ENCODE results near the gene PDE8A. TPM values are rescaled to one million over a fixed set of nuclear protein-coding genes. Genes with fewer than 3 reads are reported as not detected.

Gene PDE8A
- total and polyA plus RNA-seq, 2 experiments from 2014 or later = 5.6 to 7.5 TPM

DNA sequence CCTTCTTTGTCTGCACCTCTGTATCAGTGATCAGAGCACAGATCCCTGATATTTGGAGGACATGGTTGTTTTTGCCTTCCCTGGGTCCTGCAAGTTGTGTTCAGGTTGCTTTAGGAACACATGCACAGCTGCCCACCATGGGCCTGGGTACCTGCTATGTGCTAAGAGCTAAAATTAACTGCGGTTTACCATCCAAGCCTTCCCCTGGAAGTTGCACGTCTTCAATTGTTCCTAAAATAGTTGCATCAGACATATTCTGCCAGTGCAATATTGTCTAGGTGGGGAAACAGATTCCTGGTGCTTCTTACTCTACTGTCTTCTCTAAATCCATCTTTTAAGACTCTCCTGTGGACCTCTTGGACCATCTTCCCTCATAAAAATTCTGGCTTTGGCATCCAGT lies 80.9 kb downstream of the PDE8A start (continued):
- TF ChIP-seq, protein P1, sequence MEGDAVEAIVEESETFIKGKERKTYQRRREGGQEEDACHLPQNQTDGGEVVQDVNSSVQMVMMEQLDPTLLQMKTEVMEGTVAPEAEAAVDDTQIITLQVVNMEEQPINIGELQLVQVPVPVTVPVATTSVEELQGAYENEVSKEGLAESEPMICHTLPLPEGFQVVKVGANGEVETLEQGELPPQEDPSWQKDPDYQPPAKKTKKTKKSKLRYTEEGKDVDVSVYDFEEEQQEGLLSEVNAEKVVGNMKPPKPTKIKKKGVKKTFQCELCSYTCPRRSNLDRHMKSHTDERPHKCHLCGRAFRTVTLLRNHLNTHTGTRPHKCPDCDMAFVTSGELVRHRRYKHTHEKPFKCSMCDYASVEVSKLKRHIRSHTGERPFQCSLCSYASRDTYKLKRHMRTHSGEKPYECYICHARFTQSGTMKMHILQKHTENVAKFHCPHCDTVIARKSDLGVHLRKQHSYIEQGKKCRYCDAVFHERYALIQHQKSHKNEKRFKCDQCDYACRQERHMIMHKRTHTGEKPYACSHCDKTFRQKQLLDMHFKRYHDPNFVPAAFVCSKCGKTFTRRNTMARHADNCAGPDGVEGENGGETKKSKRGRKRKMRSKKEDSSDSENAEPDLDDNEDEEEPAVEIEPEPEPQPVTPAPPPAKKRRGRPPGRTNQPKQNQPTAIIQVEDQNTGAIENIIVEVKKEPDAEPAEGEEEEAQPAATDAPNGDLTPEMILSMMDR (conservative IDR thresholded peaks at IDR 0.05; ENCODE audit: low read depth in 2 of 2) = no peak

DNA sequence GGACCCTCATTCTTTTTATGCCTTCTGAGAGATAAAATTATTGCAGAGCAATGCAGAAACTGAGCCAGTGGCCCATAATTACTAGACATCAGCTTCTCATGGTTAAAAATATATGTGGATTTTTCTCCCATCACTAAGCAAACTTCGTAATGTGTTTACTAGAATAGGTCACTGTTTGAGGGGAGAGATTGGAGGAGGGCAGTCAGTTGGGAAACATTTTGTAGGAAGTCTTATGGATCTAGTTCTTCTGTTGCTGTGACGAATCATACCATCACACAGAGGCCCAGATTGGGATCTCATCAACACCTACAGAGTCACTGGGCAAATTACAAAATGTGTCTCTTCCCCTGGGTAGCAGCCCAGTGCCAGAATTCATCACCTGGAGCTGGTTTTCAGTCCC lies 81.4 kb downstream of the PDE8A start:
- H3K9me2 ChIP-seq (ENCODE audit: insufficient read depth) = no peaks in the 10 kb centered on the region
- H3F3A ChIP-seq (replicated peaks; ENCODE audit: low read depth) = no peaks in the 10 kb centered on the region
- no peak overlapping the region for H2AFZ ChIP-seq
- no peaks in the 10 kb centered on the region for H3K27me3 ChIP-seq (ENCODE audit: insufficient read depth)
- H3K79me2 ChIP-seq (replicated peaks; ENCODE audit: insufficient read depth) = peaks cover 8% of the 10 kb centered on the region; the same call in 1 of the 2 replicates
- H3K4me2 ChIP-seq = no peak overlapping the region
- no peak overlapping the region for H3K27ac ChIP-seq (ENCODE audit: low read depth)
- H3K27ac Mint-ChIP-seq = no peak overlapping the region
- H3K4me1 Mint-ChIP-seq = no peaks in the 10 kb centered on the region; the same call in 2 of the 3 replicates
- no peak for ATAC-seq
- H3K4me3 ChIP-seq = no peak overlapping the region
- H3K36me3 Mint-ChIP-seq (ENCODE audit: low read depth) = peaks cover 6% of the 10 kb centered on the region; the same call in 2 of the 3 replicates
- H4K20me1 ChIP-seq (replicated peaks; ENCODE audit: insufficient read depth) = no peaks in the 10 kb centered on the region; the same call in 1 of the 2 replicates
- TF ChIP-seq, protein P2, sequence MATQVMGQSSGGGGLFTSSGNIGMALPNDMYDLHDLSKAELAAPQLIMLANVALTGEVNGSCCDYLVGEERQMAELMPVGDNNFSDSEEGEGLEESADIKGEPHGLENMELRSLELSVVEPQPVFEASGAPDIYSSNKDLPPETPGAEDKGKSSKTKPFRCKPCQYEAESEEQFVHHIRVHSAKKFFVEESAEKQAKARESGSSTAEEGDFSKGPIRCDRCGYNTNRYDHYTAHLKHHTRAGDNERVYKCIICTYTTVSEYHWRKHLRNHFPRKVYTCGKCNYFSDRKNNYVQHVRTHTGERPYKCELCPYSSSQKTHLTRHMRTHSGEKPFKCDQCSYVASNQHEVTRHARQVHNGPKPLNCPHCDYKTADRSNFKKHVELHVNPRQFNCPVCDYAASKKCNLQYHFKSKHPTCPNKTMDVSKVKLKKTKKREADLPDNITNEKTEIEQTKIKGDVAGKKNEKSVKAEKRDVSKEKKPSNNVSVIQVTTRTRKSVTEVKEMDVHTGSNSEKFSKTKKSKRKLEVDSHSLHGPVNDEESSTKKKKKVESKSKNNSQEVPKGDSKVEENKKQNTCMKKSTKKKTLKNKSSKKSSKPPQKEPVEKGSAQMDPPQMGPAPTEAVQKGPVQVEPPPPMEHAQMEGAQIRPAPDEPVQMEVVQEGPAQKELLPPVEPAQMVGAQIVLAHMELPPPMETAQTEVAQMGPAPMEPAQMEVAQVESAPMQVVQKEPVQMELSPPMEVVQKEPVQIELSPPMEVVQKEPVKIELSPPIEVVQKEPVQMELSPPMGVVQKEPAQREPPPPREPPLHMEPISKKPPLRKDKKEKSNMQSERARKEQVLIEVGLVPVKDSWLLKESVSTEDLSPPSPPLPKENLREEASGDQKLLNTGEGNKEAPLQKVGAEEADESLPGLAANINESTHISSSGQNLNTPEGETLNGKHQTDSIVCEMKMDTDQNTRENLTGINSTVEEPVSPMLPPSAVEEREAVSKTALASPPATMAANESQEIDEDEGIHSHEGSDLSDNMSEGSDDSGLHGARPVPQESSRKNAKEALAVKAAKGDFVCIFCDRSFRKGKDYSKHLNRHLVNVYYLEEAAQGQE (IDR thresholded peaks at IDR 0.05; ENCODE audit: unreplicated experiment) = no peak
- H3K27me3 Mint-ChIP-seq (ENCODE audit: insufficient read depth, low read depth, poor library complexity) = peaks cover 3% of the 10 kb centered on the region
- no peaks in the 10 kb centered on the region for H3K36me3 ChIP-seq (ENCODE audit: insufficient read depth)
- H3K4me1 ChIP-seq (ENCODE audit: insufficient read depth) = no peaks in the 10 kb centered on the region
- DNase-seq (ENCODE audit: low spot score) = no peak
- no peak overlapping the region for H3K4me3 Mint-ChIP-seq
- peaks cover 12% of the 10 kb centered on the region for H3K9me3 Mint-ChIP-seq

DNA sequence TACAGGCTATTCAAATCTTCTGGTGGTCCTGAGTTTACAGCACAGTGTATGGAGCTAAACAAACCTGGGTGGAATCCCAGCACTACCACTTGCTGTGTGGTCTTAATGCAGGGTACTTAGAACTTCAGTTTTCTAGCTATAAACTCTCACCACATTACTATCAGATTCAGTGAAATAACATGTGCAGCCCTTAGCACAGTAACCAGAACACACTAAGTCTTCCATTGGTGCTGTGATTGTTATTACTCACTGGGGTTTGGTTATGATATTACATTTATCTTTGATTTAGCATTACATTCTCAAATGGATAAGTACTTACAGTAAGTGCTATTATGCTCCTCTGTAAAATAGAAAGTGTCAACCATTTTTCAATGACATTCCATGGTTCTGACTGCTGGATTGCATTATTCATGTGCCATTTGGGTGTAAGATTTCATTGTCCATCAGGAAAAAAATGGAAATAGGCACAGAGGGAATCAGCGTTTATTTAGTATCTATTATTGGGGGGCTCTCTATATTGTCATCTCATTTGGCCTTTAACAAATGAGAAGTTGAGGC lies 81.9 kb downstream of the PDE8A start:
- no peaks in the 10 kb centered on the region for H3K4me1 ChIP-seq (ENCODE audit: insufficient read depth)
- no peak overlapping the region for H3K4me3 ChIP-seq
- peaks cover 4% of the 10 kb centered on the region; the same call in 2 of the 3 replicates for H3K36me3 Mint-ChIP-seq (ENCODE audit: low read depth)
- H3K27me3 ChIP-seq (ENCODE audit: insufficient read depth) = no peaks in the 10 kb centered on the region
- no peak overlapping the region for H3K4me3 Mint-ChIP-seq
- no peaks in the 10 kb centered on the region; the same call in 2 of the 3 replicates for H3K4me1 Mint-ChIP-seq
- no peaks in the 10 kb centered on the region for H3K36me3 ChIP-seq (ENCODE audit: insufficient read depth)
- no peak overlapping the region for H3K4me2 ChIP-seq
- no peak overlapping the region for H3K27ac ChIP-seq (ENCODE audit: low read depth)
- H3K27me3 Mint-ChIP-seq (ENCODE audit: insufficient read depth, low read depth, poor library complexity) = peaks cover 3% of the 10 kb centered on the region
- H4K20me1 ChIP-seq (replicated peaks; ENCODE audit: insufficient read depth) = no peaks in the 10 kb centered on the region; the same call in 1 of the 2 replicates
- ATAC-seq (no peak), DNase-seq (ENCODE audit: low spot score) (no peak)
- peaks cover 11% of the 10 kb centered on the region; the same call in 2 of the 3 replicates for H3K9me3 Mint-ChIP-seq
- no peaks in the 10 kb centered on the region for H3F3A ChIP-seq (replicated peaks; ENCODE audit: low read depth)
- no peak overlapping the region for H2AFZ ChIP-seq
- no peaks in the 10 kb centered on the region for H3K9me2 ChIP-seq (ENCODE audit: insufficient read depth)
- peaks cover 8% of the 10 kb centered on the region; the same call in 1 of the 2 replicates for H3K79me2 ChIP-seq (replicated peaks; ENCODE audit: insufficient read depth)
- no peak overlapping the region for H3K27ac Mint-ChIP-seq
- TF ChIP-seq EZH2phosphoT487 (IDR thresholded peaks at IDR 0.05; ENCODE audit: unreplicated experiment) = no peak
- TF ChIP-seq, protein P3, sequence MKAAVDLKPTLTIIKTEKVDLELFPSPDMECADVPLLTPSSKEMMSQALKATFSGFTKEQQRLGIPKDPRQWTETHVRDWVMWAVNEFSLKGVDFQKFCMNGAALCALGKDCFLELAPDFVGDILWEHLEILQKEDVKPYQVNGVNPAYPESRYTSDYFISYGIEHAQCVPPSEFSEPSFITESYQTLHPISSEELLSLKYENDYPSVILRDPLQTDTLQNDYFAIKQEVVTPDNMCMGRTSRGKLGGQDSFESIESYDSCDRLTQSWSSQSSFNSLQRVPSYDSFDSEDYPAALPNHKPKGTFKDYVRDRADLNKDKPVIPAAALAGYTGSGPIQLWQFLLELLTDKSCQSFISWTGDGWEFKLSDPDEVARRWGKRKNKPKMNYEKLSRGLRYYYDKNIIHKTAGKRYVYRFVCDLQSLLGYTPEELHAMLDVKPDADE (IDR thresholded peaks at IDR 0.05) = no peak
- TF ChIP-seq, protein P2 (IDR thresholded peaks at IDR 0.05; ENCODE audit: unreplicated experiment) = no peak
